ENCODE results near the gene ZXDA.

DNA sequence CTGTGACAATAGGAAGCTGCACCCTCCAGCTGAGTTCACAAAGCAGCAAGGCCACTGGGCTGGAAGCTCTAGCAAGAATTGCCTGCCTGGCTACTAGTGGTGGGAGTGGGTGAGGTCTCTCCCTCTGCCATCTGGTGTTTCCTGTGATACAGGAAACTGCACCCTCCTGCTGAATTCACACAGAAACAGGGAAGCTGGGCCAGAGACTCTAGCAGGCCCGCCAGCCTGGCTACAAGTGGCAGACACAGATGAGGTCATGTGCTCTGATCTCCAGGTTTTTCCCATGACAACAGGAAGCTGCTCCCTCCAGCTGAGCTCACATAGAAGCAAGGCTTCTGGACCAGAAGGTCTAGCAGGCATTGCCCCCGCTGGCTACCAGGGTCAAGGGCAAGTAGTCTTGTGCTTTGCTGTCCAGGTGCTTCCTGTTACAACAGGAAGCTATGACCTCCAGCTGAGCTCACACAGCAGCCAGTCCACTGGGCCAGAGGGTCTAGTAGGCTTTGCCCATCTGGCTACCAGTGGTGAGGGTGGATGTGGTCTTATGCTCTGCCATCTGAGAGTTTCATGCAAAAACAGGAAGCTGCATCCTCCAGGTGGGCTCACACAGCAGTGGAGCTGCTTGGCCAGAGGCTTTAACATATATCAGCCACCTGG lies 41.5 kb upstream of the ZXDA start:
- TF ChIP-seq, protein P1, sequence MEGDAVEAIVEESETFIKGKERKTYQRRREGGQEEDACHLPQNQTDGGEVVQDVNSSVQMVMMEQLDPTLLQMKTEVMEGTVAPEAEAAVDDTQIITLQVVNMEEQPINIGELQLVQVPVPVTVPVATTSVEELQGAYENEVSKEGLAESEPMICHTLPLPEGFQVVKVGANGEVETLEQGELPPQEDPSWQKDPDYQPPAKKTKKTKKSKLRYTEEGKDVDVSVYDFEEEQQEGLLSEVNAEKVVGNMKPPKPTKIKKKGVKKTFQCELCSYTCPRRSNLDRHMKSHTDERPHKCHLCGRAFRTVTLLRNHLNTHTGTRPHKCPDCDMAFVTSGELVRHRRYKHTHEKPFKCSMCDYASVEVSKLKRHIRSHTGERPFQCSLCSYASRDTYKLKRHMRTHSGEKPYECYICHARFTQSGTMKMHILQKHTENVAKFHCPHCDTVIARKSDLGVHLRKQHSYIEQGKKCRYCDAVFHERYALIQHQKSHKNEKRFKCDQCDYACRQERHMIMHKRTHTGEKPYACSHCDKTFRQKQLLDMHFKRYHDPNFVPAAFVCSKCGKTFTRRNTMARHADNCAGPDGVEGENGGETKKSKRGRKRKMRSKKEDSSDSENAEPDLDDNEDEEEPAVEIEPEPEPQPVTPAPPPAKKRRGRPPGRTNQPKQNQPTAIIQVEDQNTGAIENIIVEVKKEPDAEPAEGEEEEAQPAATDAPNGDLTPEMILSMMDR (conservative IDR thresholded peaks at IDR 0.05) = no peak
- no peak for TF ChIP-seq EZH2 (IDR thresholded peaks at IDR 0.05; ENCODE audit: low read depth)

Data from PC-9 (cell line).